HG03521 (cell line): Measurements from ENCODE around the gene MUC6.

Experiments
- ATAC-seq: cut with Tn5 transposase; IDR thresholded peaks from one replicate; pipeline ENCODE4 v1.9.1; 2021; ENCODE audit warnings: mild to moderate bottlenecking, moderate library complexity; ENCODE audit not compliant: unreplicated experiment

MUC6 gene

GRCh38 chr11:971092-971690, 65.3 kb downstream of the MUC6 start:
- no peak for ATAC-seq

DNA sequence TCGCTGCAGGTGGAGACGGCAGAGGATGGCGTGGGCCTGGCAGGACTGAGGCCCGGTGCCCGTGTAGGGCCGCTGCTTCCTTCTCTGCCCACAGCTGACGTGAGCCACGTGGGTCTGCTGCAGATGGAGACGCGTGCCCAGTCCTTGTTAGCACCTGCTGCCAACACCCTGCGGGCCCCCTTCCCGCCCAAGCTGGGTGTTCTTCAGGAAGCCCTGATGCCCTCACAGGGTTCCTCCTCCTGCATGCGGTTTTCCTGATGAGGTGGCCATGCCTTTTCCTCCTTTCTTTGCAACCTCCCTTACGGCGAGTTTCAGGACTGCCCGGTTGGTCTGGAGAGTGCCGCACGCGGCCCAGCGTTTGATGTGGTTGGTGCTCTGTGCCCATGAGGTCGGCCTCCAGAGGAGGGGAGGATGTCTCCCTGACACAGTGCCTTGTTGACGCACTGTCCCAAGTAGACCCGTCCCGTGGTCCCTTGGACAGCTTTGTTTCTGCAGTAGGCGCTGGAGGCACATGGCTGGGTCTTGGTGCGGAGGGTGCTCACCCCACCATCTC, 66.1 kb downstream of the MUC6 start:
- ATAC-seq, result no peak

DNA sequence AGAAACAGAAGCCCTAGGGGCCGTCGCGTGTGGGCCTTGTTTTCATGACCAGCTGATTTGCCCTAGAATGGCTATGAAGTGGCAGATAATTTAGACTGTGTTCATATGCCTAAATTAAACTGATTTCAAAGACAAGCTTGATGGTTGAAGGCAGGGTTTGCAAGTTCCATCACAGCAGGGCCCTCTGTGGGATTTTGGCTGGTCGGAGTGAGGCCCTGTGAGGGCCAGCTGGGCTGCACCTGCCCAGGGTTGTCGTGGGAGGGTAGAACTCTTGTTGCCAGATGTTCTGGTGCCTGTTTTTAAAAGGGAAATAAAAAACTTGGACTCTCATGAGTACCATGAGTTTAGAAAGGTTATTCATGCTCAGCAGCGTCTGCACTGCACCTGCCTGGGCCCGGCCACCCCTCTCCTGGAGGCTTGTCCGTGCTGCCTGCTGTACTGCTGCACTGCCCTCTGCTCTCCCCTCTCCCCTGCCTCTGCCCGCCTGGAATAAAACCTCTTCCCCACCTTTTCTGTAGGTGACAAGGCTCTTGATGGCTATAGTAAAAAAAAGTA, 66.8 kb downstream of the MUC6 start:
- no peak for ATAC-seq

DNA sequence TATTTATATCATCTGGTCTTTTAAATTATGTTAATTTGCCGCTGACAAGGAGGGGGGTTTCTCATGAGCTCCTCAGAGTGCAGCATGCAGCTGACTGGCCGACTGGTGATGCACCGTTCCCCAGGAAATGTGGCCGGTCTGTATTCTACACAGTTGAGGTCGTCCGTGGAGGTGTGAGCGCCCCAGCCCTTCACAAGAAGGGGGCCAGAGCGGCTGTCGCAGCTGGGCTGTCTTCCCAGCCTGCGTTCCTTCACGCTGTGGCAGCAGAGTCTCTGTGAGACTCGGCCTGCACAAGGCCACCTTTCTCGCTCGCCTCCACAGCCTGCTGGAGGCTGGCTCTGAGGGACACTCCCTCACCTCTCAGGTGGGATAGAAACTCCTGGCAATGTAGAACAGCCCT, 67.7 kb downstream of the MUC6 start:
- ATAC-seq, result no peak

- ATAC-seq, result no peak
These were observed 68.3 kb downstream of the MUC6 start for GRCh38 chr11:967995-968751.

- no peak for ATAC-seq
These were observed 71.2 kb downstream of the MUC6 start for GRCh38 chr11:965206-965775.

DNA sequence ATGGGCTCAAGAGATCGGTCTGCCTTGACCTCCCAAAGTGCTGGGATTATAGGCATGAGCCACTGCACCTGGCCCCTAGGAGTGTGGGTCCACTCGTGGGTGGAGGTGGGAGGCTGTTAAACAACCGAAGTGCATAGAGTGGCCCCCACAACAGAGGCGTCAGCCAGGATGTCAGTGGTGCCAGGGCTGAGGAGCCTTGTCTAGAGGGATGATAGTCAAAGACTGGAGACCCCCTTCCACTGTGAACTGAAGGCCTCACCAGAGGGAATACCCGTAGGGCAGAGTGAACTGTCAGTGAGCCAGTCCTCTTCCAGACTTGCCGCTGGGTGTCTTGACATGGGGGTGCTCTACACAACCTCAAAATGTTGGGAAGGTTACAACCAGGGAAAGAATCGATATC, 72.7 kb downstream of the MUC6 start:
- no peak for ATAC-seq
